ENCODE results near the gene FAM89A. TPM values are rescaled to one million over a fixed set of nuclear protein-coding genes. Genes with fewer than 3 reads are reported as not detected.
"Not testable (repeated sequence)": the region's sequence is repeated elsewhere in the genome, so short reads cannot be mapped to it uniquely, and the experiment has no call there.

FAM89A gene
- total and polyA plus RNA-seq, 9 donors = 7.0 to 18.0 (median 9.6) TPM

GRCh38 chr1:231055271-231055670 is 15.2 kb upstream of the FAM89A start:
- Histone ChIP-seq H3K27me3 (no peaks in the 10 kb centered on the region), H3K4me1 (ENCODE audit: insufficient read depth) (peaks cover 2% of the 10 kb centered on the region), H3K36me3 (no peaks in the 10 kb centered on the region), H3K27ac (no peak overlapping the region), H3K9me3 (no peaks in the 10 kb centered on the region), H3K4me3 (no peak overlapping the region)
- intact Hi-C loops (cut with DNase I) = no loop called here
- TF ChIP-seq EP300 (IDR thresholded peaks at IDR 0.05) = no peak
- no peak for TF ChIP-seq CTCF (IDR thresholded peaks at IDR 0.05)
- no peak for TF ChIP-seq POLR2A (IDR thresholded peaks at IDR 0.05)
- DNase-seq = no peak

- Histone ChIP-seq H3K9me3 (no peaks in the 10 kb centered on the region), H3K36me3 (no peaks in the 10 kb centered on the region), H3K27ac (no peak overlapping the region), H3K4me3 (no peak overlapping the region), H3K27me3 (no peaks in the 10 kb centered on the region), H3K4me1 (ENCODE audit: insufficient read depth) (peaks cover 2% of the 10 kb centered on the region)
- 0 to 1% (median 1%) methylated on average over 7 of the region's 7 CpGs for WGBS, 3 donors
- intact Hi-C loops (cut with DNase I) = no loop called here
- TF ChIP-seq EP300 (IDR thresholded peaks at IDR 0.05) (no peak), CTCF (IDR thresholded peaks at IDR 0.05) (no peak), POLR2A (IDR thresholded peaks at IDR 0.05) (no peak)
- DNase-seq = peak; percentile 24 to 55 (median 41)
Measured at GRCh38 chr1:231053493-231054162, 13.6 kb upstream of the FAM89A start.

- TF ChIP-seq POLR2A (IDR thresholded peaks at IDR 0.05) (no peak), EP300 (IDR thresholded peaks at IDR 0.05) (no peak), CTCF (IDR thresholded peaks at IDR 0.05) (no peak)
- WGBS, 3 donors = 86 to 91% (median 88%) methylated on average over 8 of the region's 8 CpGs
- H3K4me3 ChIP-seq = no peak overlapping the region
- intact Hi-C loops (cut with DNase I) = no loop called here
- H3K27me3 ChIP-seq = no peaks in the 10 kb centered on the region
- no peaks in the 10 kb centered on the region for H3K9me3 ChIP-seq
- no peaks in the 10 kb centered on the region for H3K36me3 ChIP-seq
- no peak overlapping the region for H3K27ac ChIP-seq
- peaks cover 2% of the 10 kb centered on the region for H3K4me1 ChIP-seq (ENCODE audit: insufficient read depth)
- DNase-seq = no peak
Measured at GRCh38 chr1:231052777-231053176, 12.7 kb upstream of the FAM89A start.

- H3K27me3 ChIP-seq; DNase-seq; intact Hi-C loops (cut with DNase I); H3K36me3 ChIP-seq; H3K4me3 ChIP-seq; H3K4me1 ChIP-seq (ENCODE audit: insufficient read depth); H3K27ac ChIP-seq; H3K9me3 ChIP-seq: not testable (repeated sequence)
- 81 to 91% (median 89%) methylated on average over 9 of the region's 9 CpGs for WGBS, 3 donors
Measured at GRCh38 chr1:231050932-231051331, 10.9 kb upstream of the FAM89A start.

- no peak overlapping the region for H3K27ac ChIP-seq
- H3K4me3 ChIP-seq = no peak overlapping the region
- H3K27me3 ChIP-seq = no peaks in the 10 kb centered on the region
- H3K4me1 ChIP-seq (ENCODE audit: insufficient read depth) = peaks cover 2% of the 10 kb centered on the region
- TF ChIP-seq EP300 (IDR thresholded peaks at IDR 0.05) = no peak
- TF ChIP-seq CTCF (IDR thresholded peaks at IDR 0.05) = no peak
- TF ChIP-seq POLR2A (IDR thresholded peaks at IDR 0.05) = no peak
- intact Hi-C loops (cut with DNase I) = no loop called here
- WGBS, 3 donors = 63 to 95% (median 81%) methylated on average over 3 of the region's 3 CpGs
- H3K9me3 ChIP-seq = no peaks in the 10 kb centered on the region
- DNase-seq = no peak
- H3K36me3 ChIP-seq = no peaks in the 10 kb centered on the region
Measured at GRCh38 chr1:231050395-231050794, 10.3 kb upstream of the FAM89A start.

Data from ovary (tissue), 9 donors.